GM21619 (cell line): Measurements from ENCODE around the gene RNF207.

Source experiments
- ATAC-seq: cut with Tn5 transposase; IDR thresholded peaks from one replicate; pipeline ENCODE4 v1.9.1; 2021; ENCODE audit not compliant: unreplicated experiment

The RNF207 gene, protein sequence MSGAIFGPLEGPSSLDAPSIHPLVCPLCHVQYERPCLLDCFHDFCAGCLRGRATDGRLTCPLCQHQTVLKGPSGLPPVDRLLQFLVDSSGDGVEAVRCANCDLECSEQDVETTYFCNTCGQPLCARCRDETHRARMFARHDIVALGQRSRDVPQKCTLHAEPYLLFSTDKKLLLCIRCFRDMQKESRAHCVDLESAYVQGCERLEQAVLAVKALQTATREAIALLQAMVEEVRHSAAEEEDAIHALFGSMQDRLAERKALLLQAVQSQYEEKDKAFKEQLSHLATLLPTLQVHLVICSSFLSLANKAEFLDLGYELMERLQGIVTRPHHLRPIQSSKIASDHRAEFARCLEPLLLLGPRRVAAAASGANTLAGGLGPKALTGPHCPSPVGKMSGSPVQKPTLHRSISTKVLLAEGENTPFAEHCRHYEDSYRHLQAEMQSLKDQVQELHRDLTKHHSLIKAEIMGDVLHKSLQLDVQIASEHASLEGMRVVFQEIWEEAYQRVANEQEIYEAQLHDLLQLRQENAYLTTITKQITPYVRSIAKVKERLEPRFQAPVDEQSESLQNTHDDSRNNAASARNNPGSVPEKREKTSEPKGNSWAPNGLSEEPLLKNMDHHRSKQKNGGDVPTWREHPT

DNA sequence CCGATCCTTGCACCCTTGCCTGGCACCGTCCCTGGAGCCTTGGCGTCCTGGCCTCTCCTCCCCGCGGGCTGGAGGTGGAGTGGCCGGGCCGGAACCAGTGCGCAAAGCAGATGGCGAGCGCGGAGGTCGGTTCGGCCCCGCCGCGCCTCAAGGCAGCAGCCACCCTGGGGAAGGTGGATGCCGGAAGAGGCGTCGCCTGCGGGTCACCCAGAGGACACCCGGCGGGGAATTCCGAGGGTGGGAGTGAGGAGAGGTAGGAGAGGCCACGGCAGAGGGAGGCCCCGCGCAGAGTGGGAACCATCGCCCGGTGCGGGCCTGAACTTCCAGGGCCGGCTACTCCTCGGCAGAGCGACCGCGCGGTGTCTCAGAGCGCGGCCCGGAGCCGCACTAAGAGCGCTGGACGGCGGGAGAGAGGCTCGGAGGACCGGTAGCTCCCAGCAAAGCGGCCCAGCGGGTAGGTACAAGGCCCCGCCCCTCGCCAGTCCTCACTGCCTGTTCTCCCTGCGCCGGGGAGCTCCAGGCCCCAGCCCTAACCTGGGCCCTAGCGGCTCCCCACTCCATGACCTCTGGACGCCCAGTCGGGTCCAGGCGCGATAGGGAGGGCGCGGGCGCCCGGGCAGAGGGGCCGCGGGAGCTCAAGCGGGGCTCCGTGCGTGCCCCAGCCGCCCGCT, at the start of gene RNF207:
TSS of gene RNF207 (plus strand) at position 271 of the 671 bp plus-strand sequence. CDS start 417 bp downstream, outside the sequence.
- peak; percentile 57 for ATAC-seq

DNA sequence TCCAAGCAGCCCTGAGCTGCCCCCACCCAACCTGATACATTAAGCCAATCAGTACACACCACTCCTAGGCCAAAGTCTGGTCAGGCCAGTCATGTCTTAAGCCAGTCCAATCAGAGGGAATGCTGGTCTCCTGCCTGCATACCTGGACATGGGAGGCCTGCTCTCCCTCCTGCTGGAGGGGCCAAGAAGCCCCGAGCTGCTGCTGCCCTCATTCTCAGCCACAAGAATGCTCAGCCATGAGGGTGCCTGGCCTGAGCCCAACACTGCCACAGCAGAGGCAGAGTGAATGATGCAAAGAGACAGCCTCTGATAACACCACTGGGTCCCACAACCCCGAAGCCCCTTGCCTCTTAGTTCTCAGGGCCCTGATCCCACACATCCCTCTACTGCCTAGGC, 48.8 kb upstream of the RNF207 start:
- ATAC-seq = no peak

DNA sequence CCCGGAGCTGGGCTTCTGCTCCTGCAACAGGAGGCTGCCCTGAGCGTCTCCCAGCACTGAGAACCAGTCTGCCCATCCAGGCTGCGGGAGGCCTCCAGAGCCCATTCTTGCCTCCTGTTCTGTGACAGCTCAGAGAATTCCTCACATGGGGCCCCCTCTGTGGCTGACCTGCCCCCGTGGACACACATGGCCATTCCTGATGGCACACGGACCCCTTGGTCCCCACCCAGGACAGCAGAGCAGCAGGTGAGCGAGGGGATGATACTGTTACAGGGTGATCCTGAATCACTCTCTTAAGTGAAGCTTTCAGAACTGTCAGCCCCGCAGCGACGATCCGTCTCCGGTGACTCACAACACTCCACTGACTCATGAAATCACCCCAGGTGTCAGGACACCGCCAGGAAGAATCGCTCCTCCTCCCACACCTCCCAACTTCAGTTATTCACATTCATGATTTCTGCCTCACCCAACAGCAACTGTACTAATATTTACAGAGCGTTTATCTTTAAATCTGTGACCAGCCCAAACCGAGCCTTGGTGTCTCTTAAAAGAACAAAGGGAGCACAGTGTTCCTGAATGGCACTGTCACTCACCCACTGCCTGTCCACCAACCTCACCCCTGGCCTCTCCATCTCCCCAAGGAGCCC, 48.3 kb upstream of the RNF207 start:
- no peak for ATAC-seq

DNA sequence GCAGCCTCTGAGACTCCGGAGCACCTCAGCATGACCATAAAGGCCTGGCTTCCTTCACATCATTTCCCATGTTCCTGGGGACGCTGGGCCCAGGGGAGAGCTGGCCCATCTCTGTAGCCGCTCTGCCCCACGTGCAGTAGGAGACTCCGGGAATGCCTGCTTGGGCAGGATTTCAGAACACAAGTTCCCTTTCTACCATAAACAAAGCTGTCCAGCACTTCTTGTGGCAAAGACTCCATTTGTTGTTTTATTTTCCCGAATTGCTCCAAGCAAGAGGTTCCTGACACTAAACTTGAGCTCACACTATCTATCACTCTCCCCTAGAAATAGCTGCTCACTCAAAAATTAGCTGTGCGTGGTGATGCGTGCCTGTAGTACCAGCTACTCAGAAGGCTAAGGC, 47.7 kb upstream of the RNF207 start:
- no peak for ATAC-seq

DNA sequence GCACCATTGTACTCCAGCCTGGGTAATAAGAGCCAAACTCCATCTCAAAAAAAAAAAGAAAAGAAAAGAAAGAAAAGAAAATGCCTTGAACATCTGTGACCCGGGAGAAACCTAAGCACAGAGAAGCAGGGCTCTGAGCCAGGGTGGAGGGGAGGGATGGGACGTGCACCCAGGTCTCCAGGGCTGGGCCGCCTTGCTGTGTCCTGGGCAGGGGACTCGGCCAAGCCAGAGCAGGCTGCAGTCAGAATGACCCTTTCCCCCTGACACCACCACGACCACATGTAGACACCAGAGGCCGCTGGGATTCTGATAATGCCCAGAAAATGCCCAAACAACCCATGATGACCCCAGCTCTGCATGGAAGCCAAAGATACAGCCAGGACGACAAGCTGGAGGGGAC, 43.6 kb upstream of the RNF207 start:
- no peak for ATAC-seq

DNA sequence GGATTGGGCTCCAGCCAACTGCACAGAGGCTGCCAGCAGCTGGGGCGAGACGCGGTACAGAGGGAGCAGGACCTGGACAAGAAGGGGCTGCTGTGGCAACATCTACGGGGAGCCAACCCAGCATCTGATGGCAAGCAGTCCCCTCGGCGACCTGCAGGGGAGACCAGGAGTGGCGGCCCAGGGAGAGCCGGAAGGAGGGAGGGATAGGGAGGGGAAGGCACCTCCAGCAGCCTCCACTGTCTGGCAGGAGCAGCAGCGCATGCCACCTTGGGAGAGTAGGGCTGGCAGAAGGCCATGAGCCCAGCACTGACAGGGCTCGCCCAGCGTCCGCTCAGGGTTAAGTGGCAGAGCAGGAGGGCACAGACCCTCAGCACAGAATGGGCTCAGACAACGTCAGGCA, 43.1 kb upstream of the RNF207 start:
- no peak for ATAC-seq

DNA sequence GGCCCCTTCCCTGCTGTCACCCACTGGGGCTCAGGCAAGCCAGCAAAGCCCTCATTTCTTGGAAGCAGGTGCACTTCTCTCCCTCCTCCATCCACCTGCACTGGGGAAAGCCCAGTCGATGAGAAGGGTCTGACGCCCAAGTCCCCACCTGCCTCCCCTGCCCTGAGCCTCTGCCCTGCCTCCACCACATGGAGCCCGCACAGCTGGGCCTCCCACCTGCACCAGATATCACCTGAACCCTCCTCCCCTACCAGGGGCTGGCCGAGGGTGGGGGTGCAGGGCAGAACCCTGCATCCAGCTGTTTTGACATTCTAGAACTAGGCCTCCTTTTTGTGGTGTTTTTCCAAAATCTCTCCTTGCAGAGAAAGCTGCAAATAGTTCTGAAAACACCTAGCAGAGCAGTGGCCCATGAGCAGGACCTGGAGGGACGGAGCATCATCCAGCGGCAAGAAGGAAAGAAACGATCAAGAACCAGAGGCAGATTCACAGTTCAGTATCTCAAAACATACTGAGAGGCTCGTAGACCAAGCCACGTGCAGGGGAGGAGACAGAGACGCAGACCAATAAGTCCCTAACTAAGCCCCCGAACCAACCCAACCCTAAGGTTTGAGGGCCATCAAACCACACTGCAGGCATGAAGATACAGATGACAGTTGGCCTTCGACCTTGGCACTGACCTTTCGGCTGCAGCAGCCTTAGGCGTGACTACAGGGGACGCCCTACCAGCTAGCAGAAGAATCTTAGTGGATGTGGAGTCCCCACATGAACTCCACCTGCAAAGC, 42.5 kb upstream of the RNF207 start:
- no peak for ATAC-seq

DNA sequence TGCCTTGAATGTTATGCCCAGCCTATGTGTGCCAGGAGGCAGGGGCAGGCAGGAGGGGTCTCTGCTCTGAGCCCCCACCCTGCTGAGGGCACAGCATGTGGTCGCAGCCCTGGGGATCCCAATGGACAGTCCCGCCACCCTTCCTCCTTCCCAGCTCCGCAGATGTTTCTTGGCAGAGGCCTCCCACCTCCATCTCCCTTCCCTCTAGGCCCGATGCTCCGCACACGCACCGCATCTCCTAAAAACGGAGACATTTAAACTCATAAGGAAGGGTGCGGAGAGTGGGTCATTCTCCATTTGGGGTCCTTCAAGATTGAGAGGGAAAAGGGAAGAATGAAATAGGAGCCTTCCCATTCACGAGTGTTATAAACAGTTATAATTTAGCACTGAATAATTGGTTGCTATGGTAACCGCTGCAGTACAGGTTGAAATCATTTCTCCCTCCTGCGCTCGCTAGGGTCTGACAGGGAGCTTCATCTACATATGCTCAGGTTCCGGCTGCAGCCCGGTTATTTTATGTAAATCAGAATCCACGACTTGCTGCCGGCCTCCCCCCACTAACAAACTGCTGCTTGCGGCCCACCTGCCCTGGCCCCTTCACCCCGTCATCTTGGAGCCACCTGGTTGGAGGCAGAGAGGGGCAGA, 41.8 kb upstream of the RNF207 start:
- ATAC-seq = no peak

DNA sequence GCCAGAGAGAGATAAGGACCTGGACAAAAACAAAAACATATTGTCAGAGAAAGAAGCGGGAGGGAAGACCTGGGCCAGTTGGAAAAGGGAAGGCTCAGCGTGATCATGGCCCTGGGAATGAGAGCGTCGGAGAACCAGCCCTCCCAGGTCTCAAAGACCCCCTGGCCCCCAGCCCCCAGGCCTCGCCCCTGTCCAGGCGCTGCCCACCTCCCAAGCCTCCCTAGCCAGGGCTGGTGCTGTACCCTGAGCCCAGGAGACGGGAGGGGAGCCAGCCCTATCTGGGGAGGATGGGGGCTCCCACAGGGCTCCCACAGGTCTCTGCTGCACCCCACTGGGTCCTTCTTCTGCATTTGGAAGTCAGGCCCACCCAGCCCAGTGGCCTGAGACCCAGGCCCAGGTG, 40.9 kb upstream of the RNF207 start:
- no peak for ATAC-seq

DNA sequence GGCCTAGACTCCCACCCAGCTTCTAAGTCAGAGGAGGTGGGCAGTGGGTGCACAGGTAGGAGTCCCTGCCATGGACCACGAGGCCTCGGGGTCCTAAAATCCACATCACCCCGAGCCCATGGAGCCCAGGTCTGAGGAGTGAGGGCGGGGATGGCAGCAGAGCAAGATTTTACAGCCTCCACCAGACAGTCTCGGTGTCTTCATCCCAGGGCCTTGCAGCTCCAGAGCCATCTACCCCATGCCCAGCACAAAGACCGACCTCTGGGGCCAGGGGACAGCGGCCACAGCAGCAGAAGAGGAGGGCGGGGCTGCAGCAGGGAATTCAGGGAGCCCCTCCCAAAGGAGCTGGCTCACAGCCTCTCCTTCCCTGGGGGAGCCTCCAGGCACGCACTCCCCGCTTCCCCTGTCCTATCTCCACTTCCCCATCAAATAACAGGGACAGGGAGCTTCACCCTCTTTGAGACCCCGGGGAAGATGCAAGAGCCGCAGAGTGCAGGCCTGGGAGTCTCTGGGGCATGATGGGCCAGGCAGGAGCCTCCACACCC, 40.4 kb upstream of the RNF207 start:
- no peak for ATAC-seq

DNA sequence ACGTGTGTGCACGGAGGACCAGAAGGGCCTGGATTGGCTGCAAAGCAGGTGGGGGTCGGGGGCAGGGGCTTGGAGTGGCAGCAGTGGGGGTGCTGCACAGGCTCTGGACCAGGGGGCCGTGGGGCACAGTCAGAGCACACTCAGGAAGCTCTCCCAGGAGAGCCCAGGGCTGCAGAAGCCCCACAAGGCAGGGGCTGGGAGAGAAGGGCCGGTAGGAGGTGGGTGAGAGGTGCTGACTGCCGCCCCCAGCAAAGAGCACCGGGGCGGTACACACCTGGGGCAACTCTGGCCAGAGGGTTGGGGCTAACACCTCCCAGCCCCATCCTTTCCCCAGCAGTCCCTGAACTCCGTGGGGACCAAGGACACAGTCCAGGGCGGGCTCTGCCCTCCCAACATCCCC, 39.7 kb upstream of the RNF207 start:
- ATAC-seq = no peak

DNA sequence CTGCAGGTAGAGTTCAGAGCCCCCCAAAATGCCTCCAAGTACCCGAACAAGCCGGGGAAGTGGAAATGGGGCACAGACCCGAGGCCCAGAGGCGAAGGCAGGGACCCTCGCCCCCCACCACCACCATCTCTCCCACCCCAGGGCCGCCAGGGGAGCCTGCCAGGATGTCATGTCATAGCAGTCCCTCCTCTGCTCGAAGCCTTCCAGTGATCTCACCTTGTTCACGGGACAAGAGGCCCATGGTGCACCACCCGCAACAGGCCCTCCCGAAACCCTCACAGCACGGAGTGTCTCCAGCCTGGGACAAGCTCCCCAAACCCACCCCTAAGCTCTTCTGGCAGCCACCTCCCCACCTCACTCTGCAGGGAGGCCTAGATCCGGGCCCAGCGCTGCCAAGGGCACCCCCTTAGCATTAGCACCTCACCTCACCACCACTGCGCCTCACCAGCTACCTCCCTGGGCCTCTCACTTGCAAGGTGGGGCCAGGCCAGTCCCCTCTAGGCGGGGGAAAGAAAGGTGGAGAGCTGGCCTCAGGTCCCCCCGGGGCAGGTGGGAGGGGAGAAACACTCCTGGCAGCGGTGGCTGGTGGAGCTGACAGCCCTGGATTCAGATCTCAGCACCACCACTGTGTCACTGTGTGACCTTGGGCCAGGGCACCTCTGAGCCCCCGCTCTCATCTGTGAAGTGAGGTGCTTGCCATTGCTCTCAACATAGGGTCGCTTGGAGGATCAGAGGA, 39.1 kb upstream of the RNF207 start:
- ATAC-seq = no peak

DNA sequence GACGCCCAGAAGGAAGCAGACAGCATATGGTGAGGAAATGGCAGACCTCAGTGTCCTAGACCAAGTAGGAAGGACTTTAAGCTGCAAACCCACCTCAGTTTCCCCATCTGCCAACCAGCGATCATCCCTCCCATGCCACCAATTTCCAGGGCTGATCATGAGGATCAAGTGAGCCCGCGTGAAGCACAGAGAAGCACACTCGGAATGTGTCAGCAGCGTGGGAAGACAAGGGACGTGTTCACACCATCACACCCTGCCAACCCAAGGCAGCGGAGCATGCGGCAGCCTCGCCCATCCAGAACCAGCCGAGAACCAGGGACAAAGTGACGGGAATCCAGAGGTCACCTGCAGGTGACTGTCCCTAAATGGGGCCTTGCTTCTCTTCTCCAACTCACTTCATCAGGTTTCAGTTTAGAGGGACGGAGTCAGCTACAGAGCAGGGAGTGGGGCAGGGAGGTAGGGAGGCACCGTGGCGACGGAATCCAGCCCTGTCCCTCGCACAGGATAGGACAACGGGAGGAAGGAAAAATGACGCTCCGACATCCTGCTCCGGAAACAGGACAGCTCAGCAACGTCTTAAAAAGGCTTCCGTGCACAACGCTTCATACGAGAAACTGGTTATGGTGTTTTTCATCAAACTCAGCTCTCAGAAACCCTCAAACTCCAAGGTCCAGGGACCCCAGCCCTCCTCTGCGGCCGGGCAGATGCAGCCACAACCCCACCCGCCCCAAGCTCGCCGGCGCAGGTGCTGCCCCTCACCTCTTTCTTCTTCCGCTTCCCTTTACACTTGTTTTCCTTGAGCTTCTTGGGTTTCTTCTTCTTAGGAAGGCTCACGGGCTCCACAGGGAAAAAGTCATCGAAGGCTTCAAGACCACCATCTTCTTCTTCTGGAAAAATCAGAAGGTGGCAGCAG, 38.3 kb upstream of the RNF207 start:
- no peak for ATAC-seq

DNA sequence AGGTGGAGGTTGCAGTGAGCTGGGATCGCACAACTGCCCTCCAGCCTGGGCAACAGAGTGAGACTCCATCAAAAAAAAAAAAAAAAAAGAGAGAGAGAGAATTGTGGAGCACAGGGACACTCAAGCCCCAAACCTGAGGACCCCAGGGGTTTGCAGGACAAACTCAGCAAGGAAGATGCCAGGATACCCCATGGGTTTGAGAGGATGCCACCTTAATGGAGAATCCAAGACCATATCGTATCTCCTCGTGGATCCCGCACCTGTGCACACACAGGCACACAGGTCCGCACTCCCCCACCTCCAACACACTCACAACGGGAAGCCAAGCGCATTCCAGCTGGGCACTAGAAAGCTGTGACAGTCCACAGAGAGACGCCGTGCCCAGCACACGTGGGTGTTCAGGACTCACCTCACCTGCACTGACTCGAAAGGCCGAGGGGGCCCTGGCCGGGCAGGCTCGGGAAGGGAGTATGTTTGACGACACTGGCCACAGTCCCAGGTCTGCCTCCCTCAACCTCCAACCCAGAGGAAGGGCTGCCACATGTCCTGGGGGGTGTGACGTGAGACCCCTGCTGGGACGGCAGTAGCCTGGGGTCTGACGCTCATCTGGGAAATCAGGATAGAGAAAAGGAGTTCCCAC, 36.9 kb upstream of the RNF207 start:
- ATAC-seq = no peak

DNA sequence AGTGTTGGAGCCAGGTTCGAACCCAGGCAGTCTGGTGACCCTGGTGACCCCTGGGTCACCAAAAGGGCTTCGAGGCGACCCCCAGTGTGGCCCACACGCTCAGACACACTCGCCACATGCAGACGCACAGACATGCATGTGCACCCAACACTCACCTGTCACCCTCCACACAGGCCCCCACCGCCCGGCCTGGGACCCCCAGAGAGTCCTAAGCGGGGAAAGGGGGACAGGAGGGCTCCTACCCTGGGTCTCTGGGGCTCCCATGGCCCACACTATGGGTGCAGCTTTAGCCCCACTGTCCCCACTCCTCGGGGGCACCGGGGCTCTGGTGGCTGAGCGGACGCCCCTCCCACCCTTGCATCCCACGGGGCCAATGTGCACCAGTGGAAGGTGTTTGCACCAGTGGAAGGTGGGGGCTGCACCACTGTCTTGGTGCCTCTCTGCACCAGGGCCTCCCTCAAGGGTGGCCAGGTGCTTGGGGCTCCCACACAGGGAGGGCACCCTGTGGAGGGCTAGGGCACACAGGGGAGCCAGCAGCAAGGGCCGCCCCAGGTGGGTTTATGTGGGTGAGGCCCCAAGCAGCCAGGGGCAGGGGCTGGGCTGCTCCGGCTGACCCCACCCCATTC, 35.7 kb upstream of the RNF207 start:
- no peak for ATAC-seq

DNA sequence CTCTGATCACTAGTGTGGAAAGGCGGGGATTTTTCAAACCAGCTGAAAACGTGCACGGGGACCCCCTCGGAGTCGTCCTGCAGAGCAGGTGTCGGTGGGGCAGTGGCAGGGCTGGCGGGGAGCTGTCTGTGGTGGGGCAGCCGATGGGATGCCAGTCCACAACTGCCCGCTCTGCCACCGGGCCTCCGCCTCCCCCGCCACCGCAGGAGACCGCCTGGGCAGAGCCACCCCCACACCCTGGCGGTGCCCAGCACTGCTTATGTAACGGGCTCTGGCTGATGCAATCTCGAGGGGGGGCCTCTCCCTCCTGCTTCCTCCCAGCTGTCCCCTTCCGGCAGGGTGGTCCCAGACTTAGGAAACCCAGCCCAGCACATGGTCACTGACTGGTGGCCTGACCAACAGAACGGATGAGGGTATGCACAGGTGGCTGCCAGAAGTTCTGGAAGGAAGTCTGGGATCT, 35.1 kb upstream of the RNF207 start:
- ATAC-seq = no peak

DNA sequence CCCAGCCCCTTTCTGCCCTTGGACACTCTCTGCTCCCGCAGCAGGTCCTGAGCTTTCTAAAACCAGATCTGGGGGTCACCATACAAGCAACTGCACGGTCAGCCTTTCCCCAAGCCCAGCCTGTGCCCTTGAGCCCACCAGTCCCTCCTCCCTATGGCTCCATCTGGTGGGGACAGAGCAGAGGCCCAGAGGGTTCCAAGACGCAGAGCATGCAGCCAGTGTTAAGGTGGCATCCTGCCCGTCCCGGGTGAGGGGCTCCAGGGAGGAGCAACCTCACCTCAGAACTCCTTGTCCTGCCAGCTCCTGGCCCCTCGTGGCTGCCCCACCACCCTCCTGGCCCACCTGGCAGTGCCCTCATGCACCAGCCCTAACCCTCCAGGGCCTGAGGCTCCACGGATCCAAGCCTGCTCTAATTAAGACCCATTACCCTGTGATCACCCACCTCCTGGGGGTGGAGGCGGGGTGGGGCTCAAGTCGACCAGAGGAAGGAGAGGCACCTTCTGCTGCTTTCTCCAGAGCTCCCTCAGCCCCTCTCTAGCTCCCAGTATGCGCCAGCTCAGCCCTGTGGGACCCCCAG, 34.3 kb upstream of the RNF207 start:
- no peak for ATAC-seq
